PC-3 (cell line): ENCODE results near the gene MYORG. TPM values are rescaled to one million over a fixed set of nuclear protein-coding genes. Genes with fewer than 3 reads are reported as not detected.
A peak's percentile ranks its signal among the peaks of the same experiment; 100 is the strongest.

Experiments
- ATAC-seq: fragments of 200-7000 bp; cut with Tn5 transposase; 2 replicates; pipeline ENCODE4 v1.9.1; 2020; ENCODE audit warnings: mild to moderate bottlenecking, moderate library complexity
- BruUV-seq: library from RNA; stranded (reverse); fragments of 400-500 nt; replicated peaks from 2 replicates; lab custom pipeline; 2021; lab: Mats Ljungman, UMichigan
- CTCF ChIA-PET: fragments of 300-600 bp; sonication (Branson Sonifier 250); formaldehyde crosslinking; loops from one replicate; lab custom pipeline; 2022; ENCODE audit warnings: antibody characterized with exemption; lab: Charles Lee
- POLR2A ChIA-PET: fragments of 300-600 bp; sonication (Branson Sonifier 250); formaldehyde crosslinking; loops from one replicate; lab custom pipeline; 2022; ENCODE audit warnings: antibody characterized with exemption; ENCODE audit not compliant: unreplicated experiment; lab: Charles Lee
- DNase-seq: peaks from one replicate; pipeline ENCODE4 v3.0.0-alpha.2; 2015
- H2AFZ ChIP-seq: fragments of 300-600 bp; sonication (generic); 2 replicates; pipeline ENCODE4 v1.6.0; 2016; ENCODE audit warnings: antibody characterized with exemption, low read length
- H3F3A ChIP-seq: fragments of 300-600 bp; sonication (generic); one replicate; pipeline ENCODE4 v1.6.0; 2017; ENCODE audit warnings: antibody characterized with exemption, low read length, control low read depth, mild to moderate bottlenecking; ENCODE audit not compliant: unreplicated experiment
- H3K27ac ChIP-seq: fragments of 300-600 bp; sonication (generic); 2 replicates; pipeline ENCODE4 v1.5.1; 2016; ENCODE audit warnings: mild to moderate bottlenecking, low read length
- H3K27me3 ChIP-seq: fragments of 300-600 bp; sonication (generic); 2 replicates; pipeline ENCODE4 v1.6.1; 2016; ENCODE audit warnings: low read length, mixed read lengths
- H3K36me3 ChIP-seq: fragments of 300-600 bp; sonication (generic); 2 replicates; pipeline ENCODE4 v1.6.1; 2016; ENCODE audit warnings: low read depth, mixed run types, low read length, mixed read lengths
- H3K4me1 ChIP-seq: fragments of 300-600 bp; sonication (generic); 2 replicates; pipeline ENCODE4 v1.5.1; 2016; ENCODE audit warnings: low read length; ENCODE audit not compliant: insufficient read depth
- H3K4me2 ChIP-seq: fragments of 300-600 bp; sonication (generic); 2 replicates; pipeline ENCODE4 v1.6.0; 2016; ENCODE audit warnings: low read length
- H3K4me3 ChIP-seq: fragments of 300-600 bp; sonication (generic); 2 replicates; pipeline ENCODE4 v1.5.1; 2016; ENCODE audit warnings: mild to moderate bottlenecking, low read length, mixed read lengths
- H3K79me2 ChIP-seq: fragments of 300-600 bp; sonication (generic); 2 replicates; pipeline ENCODE4 v1.6.1; 2017; ENCODE audit warnings: low read length, mixed read lengths
- H3K9ac ChIP-seq: fragments of 300-600 bp; sonication (generic); 2 replicates; pipeline ENCODE4 v1.6.0; 2016; ENCODE audit warnings: mild to moderate bottlenecking, low read length
- H3K9me2 ChIP-seq: fragments of 300-600 bp; sonication (generic); replicated peaks from 2 replicates; pipeline ENCODE4 v1.6.1; 2016; ENCODE audit warnings: mixed run types, low read length, mixed read lengths
- H3K9me3 ChIP-seq: fragments of 300-600 bp; sonication (generic); 2 replicates; pipeline ENCODE4 v1.6.1; 2016; ENCODE audit warnings: low read length, mixed read lengths
- H4K20me1 ChIP-seq: fragments of 300-600 bp; sonication (generic); 2 replicates; pipeline ENCODE4 v1.6.1; 2016; ENCODE audit warnings: low read length, mixed read lengths
- CTCF ChIP-seq: fragments of 300-600 bp; sonication (generic); conservative IDR thresholded peaks from 2 replicates; pipeline ENCODE4 v1.5.1; 2017; ENCODE audit warnings: antibody characterized with exemption, low read depth, mild to moderate bottlenecking, low read length
- EZH2 ChIP-seq: fragments of 300-600 bp; sonication (generic); IDR thresholded peaks from one replicate; pipeline ENCODE4 v1.6.1; 2017; ENCODE audit warnings: antibody characterized with exemption, mild to moderate bottlenecking, low read length; ENCODE audit not compliant: unreplicated experiment
- EZH2phosphoT487 ChIP-seq: fragments of 300-600 bp; sonication (generic); IDR thresholded peaks from 2 replicates; pipeline ENCODE4 v1.6.1; 2018; ENCODE audit warnings: mild to moderate bottlenecking, antibody characterized with exemption, low read length, borderline replicate concordance
- intact Hi-C: fragments of 100-400 bp; cut with micrococcal nuclease; formaldehyde crosslinking; loops from 2 replicates; pipeline ENCODE4 v1.9.0; 2023
- total RNA-seq: library from RNA; depleted of rRNA; stranded (reverse); fragments of >200 nt; gene quantifications from 2 replicates; pipeline ENCODE4 v1.2.3, GENCODE V29; 2014

Gene MYORG
- total RNA-seq, 1 experiment from 2014 or later: 3.4 TPM

- no peaks in the 10 kb centered on the region for H3K9me3 ChIP-seq
- DNase-seq (no peak), ATAC-seq (no peak)
- no peaks in the 10 kb centered on the region for H3K4me1 ChIP-seq
- ChIA-PET POLR2A (no interaction called here), CTCF (no interaction called here)
- H3K36me3 ChIP-seq: no peaks in the 10 kb centered on the region
- no peaks in the 10 kb centered on the region for H3K9me2 ChIP-seq
- no peaks in the 10 kb centered on the region for H3K79me2 ChIP-seq
- H3K27me3 ChIP-seq: no peaks in the 10 kb centered on the region
- H3K4me2 ChIP-seq: no peak overlapping the region
- no peak overlapping the region for H3K9ac ChIP-seq
- H3F3A ChIP-seq: no peaks in the 10 kb centered on the region
- intact Hi-C loops: no loop called here
- TF ChIP-seq EZH2phosphoT487 (no peak), EZH2 (no peak), CTCF (no peak)
- H3K4me3 ChIP-seq: no peak overlapping the region
- BruUV-seq: no TSS peak
- H4K20me1 ChIP-seq: no peaks in the 10 kb centered on the region
- H3K27ac ChIP-seq: no peak overlapping the region
- H2AFZ ChIP-seq: no peak overlapping the region
These were observed 5.4 kb upstream of the MYORG start for GRCh38 chr9:34382054-34382453.

GRCh38 chr9:34381323-34381722, 4.6 kb upstream of the MYORG start:
- no peak for ATAC-seq
- ChIA-PET CTCF (no interaction called here), POLR2A (no interaction called here)

More at GRCh38 chr9:34381323-34381722, 4.6 kb upstream of the MYORG start:
- intact Hi-C loops: no loop called here
- peak overlapping the region; percentile 69 for H2AFZ ChIP-seq
- no peaks in the 10 kb centered on the region for H4K20me1 ChIP-seq
- H3K27me3 ChIP-seq: no peaks in the 10 kb centered on the region
- no peak overlapping the region for H3K9ac ChIP-seq
- no peaks in the 10 kb centered on the region for H3K79me2 ChIP-seq
- peak overlapping the region; percentile 73; the same call in 1 of the 2 replicates for H3K4me2 ChIP-seq
- H3K36me3 ChIP-seq: no peaks in the 10 kb centered on the region
- no peak overlapping the region for H3K4me3 ChIP-seq
- H3K27ac ChIP-seq: no peak overlapping the region
- no peaks in the 10 kb centered on the region for H3K9me3 ChIP-seq
- no peaks in the 10 kb centered on the region for H3K4me1 ChIP-seq
- TF ChIP-seq EZH2: no peak
- no peak for TF ChIP-seq EZH2phosphoT487
- no peak for TF ChIP-seq CTCF
- no peak for DNase-seq
- no peaks in the 10 kb centered on the region for H3K9me2 ChIP-seq
- H3F3A ChIP-seq: no peaks in the 10 kb centered on the region
- BruUV-seq: no TSS peak
